SK-N-SH (cell line): Measurements from ENCODE around the gene FGGY.
"Not testable (repeated sequence)": the region's sequence is repeated elsewhere in the genome, so short reads cannot be mapped to it uniquely, and the experiment has no call there.

Experiments used
- CTCF ChIP-seq: fragments of 200-600 bp; sonication (generic); IDR thresholded peaks from 2 replicates; pipeline ENCODE4 v1.6.1; 2017; ENCODE audit warnings: antibody characterized with exemption, mild to moderate bottlenecking, moderate library complexity
- GABPA ChIP-seq: IDR thresholded peaks from 2 replicates; pipeline ENCODE4 v1.4.0; 2012; ENCODE audit warnings: low read depth, mild to moderate bottlenecking
- MAX ChIP-seq: IDR thresholded peaks from 2 replicates; pipeline ENCODE4 v1.4.0; 2012; ENCODE audit warnings: low read depth
- POLR2AphosphoS5 ChIP-seq: IDR thresholded peaks from 2 replicates; pipeline ENCODE4 v1.6.1; 2012; ENCODE audit warnings: low read depth, low read length
- RXRA ChIP-seq: IDR thresholded peaks from 2 replicates; pipeline ENCODE4 v1.4.0; 2012; ENCODE audit warnings: low read depth, mild to moderate bottlenecking, borderline replicate concordance
- SMC3 ChIP-seq: IDR thresholded peaks from 2 replicates; pipeline ENCODE4 v1.6.1; 2012; ENCODE audit warnings: low read depth, low read length, improper control_type of control experiment
- TAF1 ChIP-seq: IDR thresholded peaks from 2 replicates; pipeline ENCODE4 v1.6.1; 2012; ENCODE audit warnings: low read depth, mild to moderate bottlenecking, low read length, moderate library complexity, borderline replicate concordance
- TCF12 ChIP-seq: IDR thresholded peaks from 2 replicates; pipeline ENCODE4 v1.4.0; 2012
- YY1 ChIP-seq: IDR thresholded peaks from 2 replicates; pipeline ENCODE4 v1.4.0; 2012; ENCODE audit warnings: low read depth, mild to moderate bottlenecking
- TF ChIP-seq, protein P1 (sequence below): IDR thresholded peaks from 2 replicates; pipeline ENCODE4; 2012

DNA sequence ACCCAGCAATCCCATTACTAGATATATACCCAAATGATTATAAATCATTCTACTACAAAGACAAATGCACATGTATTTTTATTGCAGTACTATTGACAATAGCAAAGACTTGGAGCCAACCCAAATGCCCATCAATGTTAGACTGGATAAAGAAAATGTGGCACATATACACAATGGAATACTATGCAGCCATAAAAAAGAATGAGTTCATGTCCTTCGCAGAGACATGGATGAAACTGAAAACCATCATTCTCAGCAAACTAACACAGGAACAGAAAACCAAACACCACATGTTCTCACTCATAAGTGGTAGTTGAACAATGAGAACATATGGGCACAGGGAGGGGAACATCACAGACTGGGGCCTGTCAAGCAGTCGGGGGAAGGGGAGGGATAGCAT is 414.0 kb downstream of the FGGY start:
- TF ChIP-seq GABPA, CTCF, TAF1, RXRA, TCF12, POLR2AphosphoS5, YY1, MAX, SMC3: not testable (repeated sequence)
- TF ChIP-seq, protein P1, sequence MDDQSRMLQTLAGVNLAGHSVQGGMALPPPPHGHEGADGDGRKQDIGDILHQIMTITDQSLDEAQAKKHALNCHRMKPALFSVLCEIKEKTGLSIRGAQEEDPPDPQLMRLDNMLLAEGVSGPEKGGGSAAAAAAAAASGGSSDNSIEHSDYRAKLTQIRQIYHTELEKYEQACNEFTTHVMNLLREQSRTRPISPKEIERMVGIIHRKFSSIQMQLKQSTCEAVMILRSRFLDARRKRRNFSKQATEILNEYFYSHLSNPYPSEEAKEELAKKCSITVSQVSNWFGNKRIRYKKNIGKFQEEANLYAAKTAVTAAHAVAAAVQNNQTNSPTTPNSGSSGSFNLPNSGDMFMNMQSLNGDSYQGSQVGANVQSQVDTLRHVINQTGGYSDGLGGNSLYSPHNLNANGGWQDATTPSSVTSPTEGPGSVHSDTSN = not testable (repeated sequence)
